Activated T-helper 1 cell treated with Interleukin-2 at 50 U/mL for 16 hours (primary cell): Measurements from ENCODE around the gene DNAI7.

Experiments used
- DNase-seq: peaks from one replicate; pipeline ENCODE4 v3.0.0-alpha.2; 2020; ENCODE audit warnings: low read depth

Gene DNAI7

DNA sequence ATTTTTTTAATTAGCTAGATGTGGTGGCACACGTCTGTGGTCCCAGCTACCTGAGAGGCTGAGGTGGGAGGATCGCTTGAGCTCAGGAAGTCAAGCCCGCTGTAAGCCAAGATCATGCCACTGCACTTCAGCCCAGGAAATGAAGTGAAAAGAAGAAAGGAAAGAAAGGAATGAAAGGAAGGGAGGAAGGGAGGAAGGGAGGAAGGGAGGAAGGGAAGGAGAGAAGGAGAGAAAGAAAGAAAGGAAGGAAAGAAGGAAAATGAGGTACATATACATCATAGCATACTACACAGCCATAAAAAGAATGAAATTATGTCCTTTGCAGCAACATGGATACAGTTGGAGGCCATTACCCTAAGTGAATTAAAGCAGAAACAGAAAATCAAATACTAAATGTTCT, 12.2 kb downstream of the DNAI7 start:
- no peak for DNase-seq

DNA sequence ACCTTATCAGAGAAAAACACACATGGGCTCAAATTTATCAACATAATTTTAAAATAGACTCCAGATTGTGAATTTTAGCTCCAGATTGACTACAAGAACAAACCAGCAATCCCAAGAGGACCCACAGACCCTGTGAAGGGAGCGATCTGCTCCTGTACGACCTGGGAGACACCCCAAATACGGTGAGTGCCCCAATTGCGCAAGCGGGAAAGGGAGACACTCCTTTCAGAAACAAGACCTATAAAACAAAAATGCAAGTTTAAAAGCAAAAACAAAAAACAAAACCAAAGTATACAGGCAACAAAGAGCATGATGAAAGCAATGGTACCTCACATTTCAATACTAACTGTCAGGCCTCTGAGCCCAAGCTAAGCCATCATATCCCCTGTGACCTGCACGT, 32.1 kb downstream of the DNAI7 start:
- no peak for DNase-seq

DNA sequence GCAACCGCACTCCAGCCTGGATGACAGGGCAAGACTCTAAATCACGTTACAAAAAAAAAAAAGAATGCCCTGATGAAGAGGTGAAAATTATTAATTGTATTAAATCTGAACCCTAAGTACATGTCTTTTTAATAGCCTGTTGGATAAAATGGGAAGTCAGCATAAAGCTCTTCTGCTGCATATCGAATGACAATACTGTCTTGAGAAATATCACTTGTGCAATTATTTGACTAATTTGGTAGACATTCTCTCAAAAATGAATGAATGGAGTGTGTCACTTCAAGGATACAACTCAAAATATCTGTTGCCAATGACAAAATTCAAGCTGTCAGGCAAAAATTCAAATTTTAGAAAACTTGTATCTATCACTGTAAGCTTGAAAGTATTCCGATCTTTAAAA, 38.9 kb downstream of the DNAI7 start:
- DNase-seq = no peak

DNA sequence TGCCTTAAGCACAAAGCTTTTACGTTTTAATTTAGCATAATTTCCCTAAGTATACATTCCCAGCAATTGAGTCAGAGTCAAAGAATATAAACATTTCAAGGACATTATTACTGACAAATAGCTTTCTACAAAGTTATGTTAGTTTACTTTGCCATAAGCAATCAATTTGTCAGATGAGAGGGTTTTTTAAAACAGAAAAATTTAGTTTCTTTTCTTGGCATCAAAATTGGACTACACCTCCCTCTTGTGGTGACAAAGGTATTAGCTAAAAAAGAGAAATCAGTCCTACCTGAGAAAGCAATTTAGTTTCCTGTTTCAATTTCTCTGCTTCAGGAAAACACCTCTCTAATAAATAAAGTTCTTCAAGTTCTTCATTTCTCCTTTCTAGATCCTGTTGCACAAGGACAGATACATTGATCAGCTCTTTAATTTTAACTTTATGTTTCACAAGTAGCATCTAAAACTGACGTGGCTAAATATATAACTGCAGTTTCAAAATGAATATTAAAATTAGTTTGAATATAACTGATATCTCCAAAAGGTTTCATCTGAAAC, 39.9 kb downstream of the DNAI7 start:
- no peak for DNase-seq

DNA sequence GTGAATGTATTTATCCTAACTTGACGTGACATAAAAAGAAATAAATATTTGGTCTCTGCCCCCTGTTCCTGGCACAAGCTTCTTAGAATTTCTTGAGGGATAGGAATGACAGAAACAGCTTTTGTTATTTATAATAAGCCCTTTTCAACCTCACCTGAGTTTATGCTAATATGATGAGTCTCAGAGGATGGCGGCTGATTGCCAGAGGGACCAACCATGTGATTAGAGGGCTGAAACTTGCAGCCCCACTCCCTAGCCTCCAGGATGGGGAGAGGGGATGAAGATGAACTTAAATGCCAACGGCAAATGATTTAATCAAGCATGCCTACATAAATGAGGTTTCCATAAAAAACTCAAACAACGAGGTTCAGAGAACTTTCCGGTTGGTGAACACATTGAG, 42.9 kb downstream of the DNAI7 start:
- no peak for DNase-seq

DNA sequence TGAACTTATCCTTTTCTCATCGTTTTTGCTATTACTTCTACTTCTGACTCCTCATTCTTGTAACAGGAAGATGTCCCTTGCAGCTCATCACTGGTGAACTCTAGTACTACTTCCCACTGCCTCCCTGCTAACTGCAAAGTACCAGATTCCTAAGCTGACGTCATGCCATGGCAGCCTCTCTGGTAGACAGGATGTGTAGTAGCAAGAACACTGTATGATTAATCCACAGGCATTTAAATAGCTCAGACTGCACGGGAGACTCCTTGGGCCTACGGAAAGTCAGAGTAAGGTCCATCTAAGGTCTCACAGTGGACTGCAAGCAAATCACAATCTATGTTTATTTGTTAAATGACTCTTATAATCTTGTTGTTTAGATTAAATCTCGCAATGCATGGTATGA, 43.5 kb downstream of the DNAI7 start:
- no peak for DNase-seq

DNA sequence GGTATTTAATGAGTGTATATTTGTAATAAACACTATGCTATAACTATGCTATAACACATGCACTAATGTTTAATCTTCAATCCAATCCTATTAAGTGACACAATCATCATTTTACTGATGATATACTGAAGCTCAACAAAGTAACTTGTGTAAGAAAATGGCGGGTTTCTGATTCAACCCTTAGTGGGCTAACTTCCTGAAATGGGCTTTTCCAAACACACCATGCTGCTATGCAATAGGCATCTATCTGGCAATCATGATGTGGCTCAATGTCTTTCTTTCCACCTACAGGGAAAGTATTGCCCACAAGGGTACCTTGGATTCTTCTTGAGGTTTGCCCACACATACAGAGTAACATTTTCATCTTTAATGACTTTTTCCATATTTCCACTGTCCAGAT, 48.3 kb downstream of the DNAI7 start:
- no peak for DNase-seq

DNA sequence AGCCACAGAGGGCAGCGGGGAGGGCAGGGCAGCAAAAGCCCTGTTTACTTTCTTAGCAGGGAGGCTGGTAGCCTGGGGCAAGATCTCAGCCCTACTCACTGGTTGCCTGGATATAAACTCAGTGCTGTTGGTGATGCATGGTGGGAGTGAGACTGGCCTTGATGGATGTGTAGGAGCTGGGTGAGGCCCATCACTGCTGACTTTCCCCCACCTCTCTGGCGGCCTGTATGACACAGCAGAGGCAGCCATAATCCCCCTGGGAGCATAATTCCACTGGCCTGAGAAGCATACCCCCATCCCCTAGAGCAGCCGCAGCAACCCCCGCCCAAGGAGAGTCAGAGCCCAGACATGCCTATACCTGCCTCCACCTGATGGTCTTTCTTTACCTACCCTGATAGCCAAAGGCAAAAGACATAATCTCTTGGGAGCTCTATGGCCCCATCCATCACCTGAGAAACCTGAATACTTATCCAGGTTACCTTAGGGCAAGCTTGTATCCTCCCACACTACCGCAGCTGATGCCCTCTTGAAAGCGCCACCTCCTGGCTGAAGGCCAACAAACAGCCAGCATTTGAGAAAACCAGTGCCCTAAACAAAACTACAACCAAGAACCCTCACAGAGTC, 59.3 kb downstream of the DNAI7 start:
- DNase-seq = no peak

DNA sequence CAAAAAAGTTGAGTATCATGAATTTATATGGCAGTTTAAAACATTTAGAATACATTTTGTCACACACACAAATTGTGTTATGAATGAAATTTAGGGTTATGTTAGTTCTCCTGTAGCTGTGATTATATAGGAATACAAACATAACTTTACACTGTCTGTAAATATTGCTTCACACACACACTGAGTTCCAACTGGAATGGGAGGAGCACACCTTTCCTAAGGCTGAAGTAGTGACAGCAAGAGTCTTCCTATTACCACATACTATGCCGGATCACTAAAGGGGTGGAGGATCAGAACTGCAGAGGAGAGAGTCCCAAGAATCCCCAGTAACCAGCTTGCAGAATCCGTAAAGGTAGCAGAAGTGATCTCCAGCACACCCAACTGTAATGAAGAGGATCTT, 63.7 kb downstream of the DNAI7 start:
- no peak for DNase-seq

DNA sequence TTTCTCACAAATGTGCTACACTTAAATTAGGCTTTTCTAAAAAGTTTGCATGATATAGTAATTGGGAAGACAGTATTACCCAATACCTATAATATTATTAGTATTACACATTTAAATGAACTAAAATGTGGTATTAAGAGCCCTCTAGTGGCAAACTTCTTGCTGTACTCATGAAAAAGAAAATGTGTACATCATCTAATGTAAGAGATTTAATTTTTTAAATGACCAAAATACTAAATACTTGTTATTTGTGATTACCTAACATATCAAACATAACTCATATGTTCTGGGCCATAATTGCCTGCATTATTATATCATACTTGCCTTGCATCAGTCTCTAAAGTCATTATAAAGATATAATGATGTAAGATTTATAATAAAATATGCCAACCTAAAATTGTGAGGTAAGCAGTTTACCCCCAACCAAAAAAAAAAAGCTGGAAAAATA, 64.2 kb downstream of the DNAI7 start:
- no peak for DNase-seq

DNA sequence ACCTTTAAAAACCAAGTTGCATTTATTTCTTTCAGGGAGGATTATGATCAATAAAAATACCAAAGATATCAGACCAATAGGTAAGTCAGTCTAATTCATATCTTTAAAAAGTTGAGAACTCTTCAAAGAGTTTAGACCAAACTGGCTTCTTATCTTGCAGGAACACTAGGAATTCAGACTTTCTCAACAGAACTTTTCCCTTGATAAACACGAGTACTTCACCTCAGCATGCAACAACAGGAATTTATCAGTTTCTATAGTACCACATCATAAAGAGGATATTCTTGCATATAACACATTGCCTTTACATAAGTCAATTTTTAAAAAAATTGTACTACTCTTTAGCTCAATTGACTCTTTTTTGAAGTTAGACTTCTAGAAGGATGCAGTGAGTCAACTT, 68.2 kb downstream of the DNAI7 start:
- DNase-seq = no peak

DNA sequence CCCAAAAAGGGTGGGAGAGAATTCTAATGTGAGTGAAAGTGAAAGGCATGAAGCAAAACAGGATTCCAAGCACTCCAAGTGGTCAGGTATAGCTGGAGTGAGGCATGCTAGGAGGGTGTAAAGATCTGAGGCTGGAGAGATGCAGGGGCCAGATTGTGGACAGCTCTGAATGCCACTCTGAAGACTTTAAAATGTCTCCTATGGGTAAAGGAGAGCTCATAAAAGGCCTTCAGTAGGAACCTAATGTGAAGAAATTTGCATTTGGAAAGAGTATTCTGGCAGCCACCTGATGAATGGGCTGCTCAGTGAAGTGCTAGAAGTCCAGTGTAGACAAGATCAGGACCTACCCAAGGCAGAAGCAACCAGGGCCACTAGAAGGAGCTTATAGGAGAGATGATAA, 68.9 kb downstream of the DNAI7 start:
- no peak for DNase-seq

DNA sequence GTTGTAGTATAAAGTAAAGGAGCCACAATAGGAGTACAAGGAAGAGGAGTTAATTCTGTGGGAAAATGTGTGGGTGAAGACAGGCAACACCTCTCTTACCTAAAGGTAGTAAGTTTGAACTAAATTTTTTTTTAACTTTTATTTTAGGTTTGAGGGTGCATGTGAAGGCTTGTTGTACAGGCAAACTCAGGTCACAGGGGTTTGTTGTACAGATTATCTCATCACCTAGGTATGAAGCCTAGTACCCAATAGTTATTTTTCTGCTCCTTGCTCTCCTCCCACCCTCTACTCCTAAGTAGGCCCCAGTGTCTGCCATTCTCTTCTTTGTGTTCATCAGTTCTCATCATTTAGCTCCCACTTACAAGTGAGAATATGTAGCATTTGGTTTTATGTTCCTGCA, 70.5 kb downstream of the DNAI7 start:
- no peak for DNase-seq

DNA sequence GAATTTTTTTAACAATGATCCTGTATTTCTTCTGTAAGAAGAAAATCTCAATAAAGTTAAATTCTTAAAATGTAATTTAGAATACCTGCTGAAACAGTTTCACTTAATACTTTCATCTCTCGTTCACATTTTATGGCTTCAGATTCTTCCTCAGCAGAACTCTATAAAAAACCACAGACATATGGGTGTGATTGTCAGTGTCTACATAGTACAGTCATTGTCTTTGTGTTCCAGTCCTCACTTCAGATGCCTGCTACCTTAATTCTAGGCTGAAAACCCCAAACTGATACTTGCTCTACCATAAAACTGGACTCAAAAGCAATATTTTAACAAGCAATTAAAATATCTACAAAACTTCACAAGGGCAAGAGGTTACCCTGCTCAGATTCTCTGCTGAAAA, 71.8 kb downstream of the DNAI7 start:
- no peak for DNase-seq

DNA sequence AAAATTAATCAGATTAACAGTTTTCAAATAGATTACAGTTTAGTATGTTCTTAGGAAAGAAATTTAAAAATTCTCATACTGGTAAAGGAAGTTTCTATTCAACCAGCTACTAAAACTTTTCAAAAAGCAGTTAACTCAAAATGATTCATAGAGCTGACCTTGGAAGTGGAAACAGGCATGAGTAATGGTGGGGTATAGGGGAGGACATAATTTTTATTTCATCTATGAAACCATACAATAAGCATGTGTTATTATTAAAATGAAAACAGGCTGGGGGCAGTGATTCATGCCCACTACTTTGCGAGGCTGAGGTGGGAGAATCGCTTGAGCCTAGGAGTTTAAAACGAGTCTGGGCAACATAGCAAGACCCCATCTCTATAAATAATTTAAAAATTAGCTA, 73.0 kb downstream of the DNAI7 start:
- no peak for DNase-seq

DNA sequence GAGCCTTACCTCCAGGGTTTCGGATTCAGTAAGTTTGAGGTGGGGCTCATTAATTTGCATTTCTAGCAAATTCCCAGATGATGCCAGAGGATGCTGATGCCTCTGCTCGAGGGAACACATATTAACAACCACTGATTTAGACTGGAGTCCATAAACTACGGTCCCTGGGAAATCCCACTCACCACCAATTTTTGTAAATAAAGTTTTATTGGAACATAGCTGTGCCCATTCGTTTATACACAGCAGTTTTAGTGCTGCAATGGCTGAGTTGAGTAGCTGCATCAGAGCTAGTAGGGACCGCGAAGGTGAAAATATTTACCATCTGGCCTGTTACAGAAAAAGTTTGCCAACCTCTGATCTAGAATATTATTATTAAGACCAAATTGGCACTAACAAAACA, 73.8 kb downstream of the DNAI7 start:
- DNase-seq = no peak

DNA sequence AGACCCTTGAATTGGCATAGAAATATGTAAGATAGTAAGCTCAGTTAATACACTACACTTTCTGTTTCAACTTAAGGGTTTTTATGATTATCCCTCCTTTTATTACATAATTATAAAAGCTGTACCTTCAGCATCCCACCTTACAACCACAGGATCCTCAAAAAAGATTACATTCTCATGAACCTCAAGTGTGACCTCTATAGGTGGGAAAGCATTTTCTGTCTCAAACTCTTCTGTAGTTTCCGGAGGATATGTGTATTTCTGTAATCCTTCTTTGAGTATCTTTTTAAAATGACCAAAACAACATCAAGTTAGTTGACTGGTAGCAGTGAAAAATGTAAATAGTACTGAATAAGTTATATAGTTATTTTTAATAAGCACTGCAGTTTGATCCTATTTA, 75.9 kb downstream of the DNAI7 start:
- DNase-seq = no peak

DNA sequence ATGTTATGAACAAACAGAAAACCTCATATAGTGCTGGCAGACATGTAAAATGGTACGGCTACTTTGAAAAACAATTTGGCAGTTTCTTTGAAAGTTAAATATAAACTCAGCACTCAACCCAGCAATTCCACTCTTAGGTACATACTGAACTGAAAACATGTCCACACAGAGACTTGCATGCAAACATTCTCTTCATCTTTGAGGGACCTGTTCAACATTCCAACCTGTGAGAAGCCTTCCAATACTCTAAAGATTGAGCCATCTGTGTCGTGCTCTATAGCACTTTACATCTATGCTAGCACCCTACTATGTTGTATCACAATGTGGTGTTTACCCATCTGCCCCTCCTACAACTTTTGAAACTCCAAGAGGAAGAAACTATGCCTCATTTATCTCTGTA, 79.3 kb downstream of the DNAI7 start:
- no peak for DNase-seq

DNA sequence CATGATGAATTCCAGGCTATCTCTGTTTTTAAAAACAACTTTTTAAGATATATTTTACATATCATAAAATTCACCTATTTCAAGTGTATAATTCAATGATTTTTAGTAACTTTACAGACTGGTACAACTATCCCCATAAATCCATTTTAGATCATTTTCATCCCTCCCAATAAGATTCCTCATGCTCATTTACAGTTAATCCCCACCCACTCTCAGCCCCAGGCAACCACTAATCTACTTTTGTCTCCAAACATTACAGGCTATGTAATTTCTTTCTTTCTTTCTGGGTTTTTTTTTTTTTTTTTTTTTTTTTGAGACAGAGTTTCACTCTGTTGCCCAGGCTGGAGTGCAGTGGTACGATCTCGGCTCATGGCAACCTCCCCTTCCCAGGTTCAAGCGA, 81.3 kb downstream of the DNAI7 start:
- DNase-seq = no peak

DNA sequence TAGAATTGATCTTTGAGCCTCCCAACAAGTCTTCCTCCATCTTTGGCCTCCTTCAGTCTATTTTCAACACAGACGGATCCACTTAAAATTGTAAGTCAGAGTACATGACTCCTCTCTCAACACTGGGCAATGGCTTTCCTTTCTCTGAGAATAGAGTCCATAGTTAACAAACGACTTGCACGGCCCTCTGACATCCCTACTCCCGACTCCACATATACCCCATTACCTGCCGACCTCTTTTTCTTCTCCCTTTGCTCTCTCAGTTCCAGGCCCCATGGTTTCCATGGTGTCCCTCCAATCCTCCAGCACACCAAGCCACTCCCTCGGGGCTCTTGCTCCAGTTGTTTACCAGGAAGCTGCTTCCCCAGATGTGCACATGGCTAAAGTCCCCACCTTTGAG, 84.7 kb downstream of the DNAI7 start:
- no peak for DNase-seq

DNA sequence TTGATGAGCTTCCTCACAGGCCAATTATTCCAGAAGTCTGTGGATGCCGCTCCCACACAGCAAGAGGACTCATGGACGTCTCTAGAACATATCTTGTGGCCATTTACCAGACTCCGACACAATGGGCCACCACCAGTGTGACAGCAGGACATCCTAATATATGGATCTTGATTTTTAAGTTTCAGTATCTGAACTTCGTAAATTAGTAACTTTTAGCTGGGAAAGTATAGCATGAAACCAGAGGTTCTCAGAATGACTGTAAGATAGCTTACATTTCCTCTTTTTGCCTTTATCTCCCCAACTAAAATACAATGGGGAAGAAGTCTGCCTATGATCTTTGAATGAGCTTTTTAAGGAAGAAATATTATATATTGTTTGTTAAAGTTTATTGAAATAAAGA, 87.0 kb downstream of the DNAI7 start:
- DNase-seq = no peak

DNA sequence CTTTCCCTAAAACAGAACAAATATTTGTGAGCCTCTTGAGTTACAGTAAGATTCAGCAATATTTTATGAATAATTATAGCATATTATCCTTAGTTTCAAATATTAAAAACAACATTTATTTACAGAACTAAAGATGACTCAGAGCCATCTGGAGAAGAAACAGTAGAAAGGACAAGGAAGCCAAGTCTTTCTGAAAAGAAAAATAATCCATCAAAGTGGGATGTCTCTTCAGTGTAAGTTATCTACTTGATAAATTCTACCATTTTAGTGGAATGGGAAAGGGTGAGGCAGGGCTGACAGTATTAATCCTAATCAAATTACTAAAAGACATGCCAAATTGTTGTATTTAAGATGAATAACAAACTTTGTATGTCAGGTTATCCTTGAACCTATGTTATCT, 88.1 kb downstream of the DNAI7 start:
- DNase-seq = no peak

DNA sequence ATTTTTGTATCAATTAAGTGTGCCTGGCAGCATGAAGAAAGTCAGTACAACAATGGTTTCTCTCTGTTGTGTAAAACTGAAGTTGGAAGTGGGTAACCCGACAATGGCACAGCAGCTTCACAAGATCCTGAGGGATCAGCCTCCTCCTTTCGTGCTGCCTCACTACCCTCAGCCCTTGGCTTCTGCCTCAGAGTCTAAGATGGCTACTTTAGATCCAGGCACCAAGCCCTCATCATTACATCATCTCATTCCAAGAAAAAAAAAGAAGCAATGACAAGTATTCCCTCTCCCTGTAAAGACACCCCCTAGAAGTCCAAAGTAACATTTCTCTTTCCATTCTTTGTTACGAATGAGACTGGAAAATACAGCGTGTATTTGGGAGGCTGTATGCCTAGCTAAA, 92.6 kb downstream of the DNAI7 start:
- no peak for DNase-seq

DNA sequence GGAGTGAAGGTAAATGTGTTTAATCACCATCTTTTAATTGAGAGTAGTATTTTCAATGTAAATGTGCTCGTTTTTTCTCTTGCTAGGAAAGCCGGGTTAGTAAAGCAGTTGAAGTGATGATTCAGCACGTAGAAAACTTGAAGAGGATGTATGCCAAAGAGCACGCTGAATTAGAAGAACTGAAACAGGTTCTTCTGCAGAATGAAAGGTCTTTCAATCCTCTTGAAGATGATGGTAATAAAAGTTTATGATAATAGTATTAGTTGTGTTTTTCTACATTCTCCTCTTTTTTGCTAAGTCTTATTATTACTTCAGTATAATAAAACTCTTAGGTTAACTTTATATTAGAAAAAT, 93.9 kb downstream of the DNAI7 start:
- DNase-seq = no peak
